A673 (cell line): ENCODE results near the gene UBXN11.

Source experiments
- CTCF ChIP-seq: fragments of 300-800, 200-600 bp; sonication (generic); conservative IDR thresholded peaks from 2 replicates; pipeline ENCODE4 v1.5.1; 2017; ENCODE audit warnings: low read depth, mild to moderate bottlenecking, antibody characterized with exemption, low read length, moderate library complexity, mixed read lengths
- EZH2 ChIP-seq: fragments of 200-600 bp; sonication (generic); IDR thresholded peaks from 2 replicates; pipeline ENCODE4 v1.6.1; 2017; ENCODE audit warnings: borderline replicate concordance, low read depth, mild to moderate bottlenecking, mixed read lengths, antibody characterized with exemption, low read length; ENCODE audit not compliant: poor library complexity, severe bottlenecking

GRCh38 chr1:26351590-26352337 lies 45.3 kb upstream of the UBXN11 start:
- TF ChIP-seq CTCF, result no peak
- TF ChIP-seq EZH2, result no peak
